H9 (cell line): ENCODE data around the gene FAM107A. TPM values are rescaled to one million over a fixed set of nuclear protein-coding genes. Genes with fewer than 3 reads are reported as not detected.

ENCODE experiments used
- DNase-seq: peaks from one replicate; pipeline ENCODE4 v3.0.0-alpha.2; 2017
- H2AFZ ChIP-seq: one replicate; pipeline ENCODE4 v1.6.1; 2013; ENCODE audit warnings: mild to moderate bottlenecking, low read length, control low read depth, moderate library complexity
- H2AK5ac ChIP-seq: 2 replicates; pipeline ENCODE4 v1.6.1; 2013; ENCODE audit warnings: low read length, control low read depth, mixed read lengths; ENCODE audit not compliant: insufficient read length
- H2BK120ac ChIP-seq: one replicate; pipeline ENCODE4 v1.6.1; 2013; ENCODE audit warnings: low read depth, mild to moderate bottlenecking, low read length, control low read depth, inconsistent platforms; ENCODE audit not compliant: poor library complexity, severe bottlenecking
- H2BK12ac ChIP-seq: 2 replicates; pipeline ENCODE4 v1.6.1; 2013; ENCODE audit warnings: low read length, control low read depth, mixed read lengths, low read depth; ENCODE audit not compliant: insufficient read length
- H2BK15ac ChIP-seq: 2 replicates; pipeline ENCODE4 v1.6.1; 2013; ENCODE audit warnings: low read depth, low read length, control low read depth
- H2BK20ac ChIP-seq: one replicate; pipeline ENCODE4 v1.6.1; 2013; ENCODE audit warnings: low read depth, mild to moderate bottlenecking, low read length, control low read depth, inconsistent platforms; ENCODE audit not compliant: poor library complexity, severe bottlenecking
- H2BK5ac ChIP-seq: 2 replicates; pipeline ENCODE4 v1.6.1; 2013; ENCODE audit warnings: low read length, control low read depth, mixed read lengths; ENCODE audit not compliant: insufficient read length
- H3K14ac ChIP-seq: 2 replicates; pipeline ENCODE4 v1.6.1; 2013; ENCODE audit warnings: low read length, control low read depth; ENCODE audit not compliant: insufficient read depth
- H3K18ac ChIP-seq: 2 replicates; pipeline ENCODE4 v1.6.1; 2013; ENCODE audit warnings: low read depth, mild to moderate bottlenecking, mixed read lengths, low read length, control low read depth; ENCODE audit not compliant: insufficient read length
- H3K23ac ChIP-seq: 2 replicates; pipeline ENCODE4 v1.6.1; 2013; ENCODE audit warnings: low read length, control low read depth, mixed read lengths, low read depth; ENCODE audit not compliant: insufficient read length
- H3K23me2 ChIP-seq: 2 replicates; pipeline ENCODE4 v1.6.1; 2013; ENCODE audit warnings: low read depth, mild to moderate bottlenecking, mixed read lengths, low read length, control low read depth; ENCODE audit not compliant: insufficient read length, poor library complexity, severe bottlenecking
- H3K27ac ChIP-seq: 2 replicates; pipeline ENCODE4 v1.5.1; 2013; ENCODE audit warnings: low read length, control low read depth, mixed read lengths, low read depth; ENCODE audit not compliant: insufficient read length
- H3K27me3 ChIP-seq: 2 replicates; pipeline ENCODE4 v1.6.1; 2013; ENCODE audit warnings: low read length, control low read depth, inconsistent platforms; ENCODE audit not compliant: insufficient read depth
- H3K4ac ChIP-seq: 2 replicates; pipeline ENCODE4 v1.6.1; 2013; ENCODE audit warnings: low read depth, mild to moderate bottlenecking, control low read depth, inconsistent platforms, low read length, moderate library complexity
- H3K4me1 ChIP-seq: 2 replicates; pipeline ENCODE4 v1.6.1; 2013; ENCODE audit warnings: low read length, control low read depth, inconsistent platforms; ENCODE audit not compliant: insufficient read depth
- H3K4me2 ChIP-seq: 2 replicates; pipeline ENCODE4 v1.6.1; 2013; ENCODE audit warnings: low read length, control low read depth, mixed read lengths; ENCODE audit not compliant: insufficient read length, insufficient read depth
- H3K56ac ChIP-seq: 2 replicates; pipeline ENCODE4 v1.6.1; 2013; ENCODE audit warnings: low read depth, mild to moderate bottlenecking, mixed read lengths, low read length, control low read depth; ENCODE audit not compliant: insufficient read length
- H3K79me1 ChIP-seq: 2 replicates; pipeline ENCODE4 v1.6.1; 2013; ENCODE audit warnings: low read depth, mild to moderate bottlenecking, moderate library complexity, low read length, control low read depth, inconsistent platforms; ENCODE audit not compliant: insufficient read depth, poor library complexity, severe bottlenecking
- H3K79me2 ChIP-seq: 2 replicates; pipeline ENCODE4 v1.6.1; 2013; ENCODE audit warnings: low read length, control low read depth, inconsistent platforms; ENCODE audit not compliant: insufficient read depth
- H3K9ac ChIP-seq: 2 replicates; pipeline ENCODE4 v1.6.1; 2013; ENCODE audit warnings: low read length, control low read depth, mixed read lengths; ENCODE audit not compliant: insufficient read length; ENCODE audit errors: extremely low read depth
- H3K9me3 ChIP-seq: one replicate; pipeline ENCODE4 v1.6.1; 2013; ENCODE audit warnings: low read depth, low read length, inconsistent platforms; ENCODE audit not compliant: control insufficient read depth
- H3T11ph ChIP-seq: one replicate; pipeline ENCODE4 v1.6.1; 2013; ENCODE audit warnings: mild to moderate bottlenecking, low read length, control low read depth, inconsistent platforms
- H4K20me1 ChIP-seq: one replicate; pipeline ENCODE4 v1.6.1; 2013; ENCODE audit not compliant: control insufficient read depth, insufficient read length, insufficient read depth
- H4K5ac ChIP-seq: 2 replicates; pipeline ENCODE4 v1.6.1; 2013; ENCODE audit warnings: low read depth, mild to moderate bottlenecking, mixed read lengths, low read length, control low read depth; ENCODE audit not compliant: insufficient read length
- H4K8ac ChIP-seq: replicated peaks from 2 replicates; pipeline ENCODE4 v1.6.1; 2013; ENCODE audit warnings: low read length, control low read depth, mixed read lengths, low read depth; ENCODE audit not compliant: insufficient read length
- H4K91ac ChIP-seq: 2 replicates; pipeline ENCODE4 v1.6.1; 2013; ENCODE audit warnings: low read depth, mild to moderate bottlenecking, moderate library complexity, mixed read lengths, low read length, control low read depth; ENCODE audit not compliant: insufficient read length
- H3K27ac Mint-ChIP-seq, 3 experiments: 2 replicates in 2 of 3; 3 replicates in 1 of 3; pipeline ENCODE4 v1.8.0; 2020 to 2021; ENCODE audit warnings: mixed read lengths in 3 of 3, mild to moderate bottlenecking in 1 of 3, moderate library complexity in 1 of 3
- H3K27me3 Mint-ChIP-seq: 2 replicates; pipeline ENCODE4 v1.8.0; 2021; ENCODE audit warnings: low read depth, mild to moderate bottlenecking, moderate library complexity, mixed read lengths
- H3K36me3 Mint-ChIP-seq, 3 experiments: 2 replicates in 2 of 3; 3 replicates in 1 of 3; pipeline ENCODE4 v1.8.0; 2020 to 2021; ENCODE audit warnings: low read depth in 3 of 3, mixed read lengths in 3 of 3; ENCODE audit not compliant: insufficient read depth in 1 of 3
- H3K4me1 Mint-ChIP-seq, 2 experiments: 2 replicates each; pipeline ENCODE4 v1.8.0; 2020; ENCODE audit warnings: mixed read lengths in 2 of 2
- H3K4me3 Mint-ChIP-seq, 2 experiments: 2 replicates in 1 of 2; 3 replicates in 1 of 2; pipeline ENCODE4 v1.8.0; 2020 to 2021; ENCODE audit warnings: mild to moderate bottlenecking in 2 of 2, mixed read lengths in 2 of 2, moderate library complexity in 1 of 2
- H3K9me3 Mint-ChIP-seq, 2 experiments: 2 replicates in 1 of 2; 3 replicates in 1 of 2; pipeline ENCODE4 v1.8.0; 2020; ENCODE audit warnings: mild to moderate bottlenecking in 2 of 2, mixed read lengths in 2 of 2, moderate library complexity in 1 of 2
- WGBS: extraction: QIAGEN DNeasy Blood & Tissue Kit; methylation state at CpG from one replicate; pipeline ENCODE4 v1.1.7; 2013; ENCODE audit warnings: missing lambda C conversion rate, low lambda C conversion rate, mixed read lengths; ENCODE audit not compliant: insufficient read length; ENCODE audit errors: extremely low coverage; 5-methylcytosine and 5-hydroxymethylcytosine counted together
- total RNA-seq: library from RNA; stranded (reverse); gene quantifications from 2 replicates; pipeline ENCODE4 v1.2.1, GENCODE V29; 2021
- TF ChIP-seq, protein P1 (sequence below): fragments of 200-600 bp; sonication (generic); conservative IDR thresholded peaks from 3 replicates; pipeline ENCODE4 v1.8.0; 2021; ENCODE audit warnings: antibody characterized with exemption, mild to moderate bottlenecking

The FAM107A gene
- total RNA-seq, 1 experiment from 2014 or later: 0.11 TPM

DNA sequence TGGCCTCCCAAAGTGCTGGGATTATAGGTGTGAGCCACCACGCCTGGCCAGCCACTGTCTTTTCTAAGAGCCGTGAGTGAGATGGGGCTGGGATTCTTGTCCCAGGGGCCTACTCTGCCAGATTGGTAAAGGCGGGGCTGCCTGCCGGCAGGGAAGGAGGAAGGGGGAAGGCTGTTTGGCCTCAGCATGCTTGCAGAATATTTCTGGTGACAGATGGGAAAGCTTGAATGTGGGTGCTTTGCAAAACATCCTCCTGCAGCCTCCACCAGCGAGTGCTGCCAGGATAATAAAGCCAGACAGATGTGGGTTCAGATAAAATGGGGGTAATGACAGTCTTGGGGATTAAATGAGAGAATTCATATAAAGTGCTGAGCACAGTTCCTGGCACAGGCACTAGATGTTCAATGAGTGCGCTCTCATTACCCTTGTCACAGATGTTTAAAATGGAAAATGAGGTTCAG is 20.4 kb downstream of the FAM107A start:
- TF ChIP-seq, protein P1, sequence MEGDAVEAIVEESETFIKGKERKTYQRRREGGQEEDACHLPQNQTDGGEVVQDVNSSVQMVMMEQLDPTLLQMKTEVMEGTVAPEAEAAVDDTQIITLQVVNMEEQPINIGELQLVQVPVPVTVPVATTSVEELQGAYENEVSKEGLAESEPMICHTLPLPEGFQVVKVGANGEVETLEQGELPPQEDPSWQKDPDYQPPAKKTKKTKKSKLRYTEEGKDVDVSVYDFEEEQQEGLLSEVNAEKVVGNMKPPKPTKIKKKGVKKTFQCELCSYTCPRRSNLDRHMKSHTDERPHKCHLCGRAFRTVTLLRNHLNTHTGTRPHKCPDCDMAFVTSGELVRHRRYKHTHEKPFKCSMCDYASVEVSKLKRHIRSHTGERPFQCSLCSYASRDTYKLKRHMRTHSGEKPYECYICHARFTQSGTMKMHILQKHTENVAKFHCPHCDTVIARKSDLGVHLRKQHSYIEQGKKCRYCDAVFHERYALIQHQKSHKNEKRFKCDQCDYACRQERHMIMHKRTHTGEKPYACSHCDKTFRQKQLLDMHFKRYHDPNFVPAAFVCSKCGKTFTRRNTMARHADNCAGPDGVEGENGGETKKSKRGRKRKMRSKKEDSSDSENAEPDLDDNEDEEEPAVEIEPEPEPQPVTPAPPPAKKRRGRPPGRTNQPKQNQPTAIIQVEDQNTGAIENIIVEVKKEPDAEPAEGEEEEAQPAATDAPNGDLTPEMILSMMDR: no peak
- no CpG with 5 or more reads among the region's 6 CpGs for WGBS

More for the DNA sequence above, 20.4 kb downstream of the FAM107A start:
- Mint-ChIP-seq H3K36me3 (peaks cover 0 to 8% (median 2%) of the 10 kb centered on the region in 3 experiments; a peak in 2 of 7 replicates), H3K4me1 (peaks cover 20 to 26% of the 10 kb centered on the region in 2 experiments), H3K9me3 (peaks cover 8 to 10% of the 10 kb centered on the region in 2 experiments), H3K4me3 (no peak overlapping the region), H3K27ac (no peak overlapping the region; a peak in 2 of 7 replicates), H3K27me3 (peaks cover 4% of the 10 kb centered on the region)
- no peak overlapping the region for H3K9ac ChIP-seq
- no peak overlapping the region for H2BK5ac ChIP-seq
- H4K91ac ChIP-seq: no peak overlapping the region
- no peak overlapping the region for H4K8ac ChIP-seq
- H3K4me1 ChIP-seq: peaks cover 3% of the 10 kb centered on the region; the same call in 1 of the 2 replicates
- no peaks in the 10 kb centered on the region for H3K79me1 ChIP-seq
- no peak overlapping the region for H2AK5ac ChIP-seq
- no peaks in the 10 kb centered on the region for H3K79me2 ChIP-seq
- H2AFZ ChIP-seq: no peak overlapping the region
- no peak overlapping the region for H3K18ac ChIP-seq
- no peak overlapping the region for H3T11ph ChIP-seq
- no peaks in the 10 kb centered on the region for H3K23me2 ChIP-seq
- no peak overlapping the region for H3K4me2 ChIP-seq
- no peak overlapping the region for H2BK20ac ChIP-seq
- H4K5ac ChIP-seq: no peak overlapping the region
- no peak overlapping the region for H3K4ac ChIP-seq
- no peak overlapping the region for H2BK120ac ChIP-seq
- no peak overlapping the region for H3K23ac ChIP-seq
- no peak overlapping the region for H3K56ac ChIP-seq
- no peaks in the 10 kb centered on the region for H3K27me3 ChIP-seq
- no peaks in the 10 kb centered on the region for H4K20me1 ChIP-seq
- peak; percentile 40 for DNase-seq
- no peaks in the 10 kb centered on the region for H3K9me3 ChIP-seq
- no peak overlapping the region for H2BK12ac ChIP-seq
- H3K14ac ChIP-seq: no peak overlapping the region
- no peak overlapping the region for H3K27ac ChIP-seq
- no peak overlapping the region for H2BK15ac ChIP-seq
